ENCODE data around the gene F5.

DNA sequence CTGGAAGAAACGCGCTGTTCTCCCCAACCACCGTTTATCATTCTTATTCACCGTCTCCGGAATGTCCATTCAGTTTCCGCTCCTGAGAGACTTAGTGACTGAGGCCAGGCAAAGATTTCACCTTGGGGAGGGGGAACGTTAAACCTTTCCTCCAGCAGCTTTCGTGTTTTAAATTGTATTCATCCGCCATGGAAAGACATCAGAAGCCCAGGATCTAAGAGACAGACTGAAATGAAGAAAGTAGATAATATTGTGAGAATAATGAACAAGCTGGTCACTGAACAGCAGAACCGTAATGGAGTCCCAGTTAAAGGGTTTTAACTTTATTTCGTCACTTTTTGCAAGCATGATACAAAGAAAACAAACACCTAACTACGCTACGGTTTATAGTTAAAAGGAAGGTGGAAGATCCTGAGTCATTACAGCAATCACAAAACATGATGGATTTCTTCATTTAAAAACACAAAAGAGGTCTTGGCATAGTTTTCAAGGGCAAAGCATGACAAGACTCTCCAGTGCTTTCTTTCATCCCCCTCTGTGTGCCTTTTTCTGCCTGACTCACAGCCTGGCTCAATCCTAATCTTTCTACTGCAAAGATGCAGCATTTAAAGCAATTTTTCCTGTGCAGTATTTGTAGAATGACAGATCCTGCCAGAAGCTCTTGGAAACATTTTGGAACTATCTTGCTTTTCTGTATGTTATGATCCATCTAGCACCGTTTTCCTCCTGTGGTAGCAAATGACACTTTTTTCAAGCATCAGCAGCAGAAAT lies 99.8 kb downstream of the F5 start:
- TF ChIP-seq, protein P1, sequence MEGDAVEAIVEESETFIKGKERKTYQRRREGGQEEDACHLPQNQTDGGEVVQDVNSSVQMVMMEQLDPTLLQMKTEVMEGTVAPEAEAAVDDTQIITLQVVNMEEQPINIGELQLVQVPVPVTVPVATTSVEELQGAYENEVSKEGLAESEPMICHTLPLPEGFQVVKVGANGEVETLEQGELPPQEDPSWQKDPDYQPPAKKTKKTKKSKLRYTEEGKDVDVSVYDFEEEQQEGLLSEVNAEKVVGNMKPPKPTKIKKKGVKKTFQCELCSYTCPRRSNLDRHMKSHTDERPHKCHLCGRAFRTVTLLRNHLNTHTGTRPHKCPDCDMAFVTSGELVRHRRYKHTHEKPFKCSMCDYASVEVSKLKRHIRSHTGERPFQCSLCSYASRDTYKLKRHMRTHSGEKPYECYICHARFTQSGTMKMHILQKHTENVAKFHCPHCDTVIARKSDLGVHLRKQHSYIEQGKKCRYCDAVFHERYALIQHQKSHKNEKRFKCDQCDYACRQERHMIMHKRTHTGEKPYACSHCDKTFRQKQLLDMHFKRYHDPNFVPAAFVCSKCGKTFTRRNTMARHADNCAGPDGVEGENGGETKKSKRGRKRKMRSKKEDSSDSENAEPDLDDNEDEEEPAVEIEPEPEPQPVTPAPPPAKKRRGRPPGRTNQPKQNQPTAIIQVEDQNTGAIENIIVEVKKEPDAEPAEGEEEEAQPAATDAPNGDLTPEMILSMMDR (IDR thresholded peaks at IDR 0.05) = no peak
- no peak for TF ChIP-seq EZH2 (IDR thresholded peaks at IDR 0.05; ENCODE audit: borderline replicate concordance, insufficient read depth, low read depth, low read length, poor library complexity, severe bottlenecking)
